ENCODE measurements around the gene C9orf153.

C9orf153 gene

GRCh38 chr9:86187121-86187520, 72.3 kb downstream of the C9orf153 start:
- no peak for DNase-seq (ENCODE audit: low spot score)

GRCh38 chr9:86186696-86187095, 72.8 kb downstream of the C9orf153 start:
- no peak for DNase-seq (ENCODE audit: low spot score)

- DNase-seq (ENCODE audit: low spot score), result no peak
These were observed 73.6 kb downstream of the C9orf153 start for GRCh38 chr9:86185872-86186271.

GRCh38 chr9:86184138-86184524, 75.3 kb downstream of the C9orf153 start:
- no peak for DNase-seq (ENCODE audit: low spot score)

- DNase-seq (ENCODE audit: low spot score), result no peak
These were observed 76.0 kb downstream of the C9orf153 start for GRCh38 chr9:86183229-86184137.

GRCh38 chr9:86181379-86182315, 77.8 kb downstream of the C9orf153 start:
- no peak for DNase-seq (ENCODE audit: low spot score)

GRCh38 chr9:86178503-86178902, 81.0 kb downstream of the C9orf153 start:
- no peak for DNase-seq (ENCODE audit: low spot score)

GRCh38 chr9:86177995-86178394, 81.5 kb downstream of the C9orf153 start:
- DNase-seq (ENCODE audit: low spot score), result no peak

GRCh38 chr9:86176468-86176867, 83.0 kb downstream of the C9orf153 start:
- DNase-seq (ENCODE audit: low spot score), result no peak

- DNase-seq (ENCODE audit: low spot score), result no peak
These were observed 83.6 kb downstream of the C9orf153 start for GRCh38 chr9:86175743-86176456.

- no peak for DNase-seq (ENCODE audit: low spot score)
These were observed 84.2 kb downstream of the C9orf153 start for GRCh38 chr9:86175223-86175622.

All from left forelimb (tissue), 1 donor.